Mesenchymal stem cell (in vitro differentiated cells and primary cell): Measurements from ENCODE around the gene PROCR.

Source experiments
- DNase-seq: peaks from one replicate; pipeline ENCODE4 v3.0.0-alpha.2; 2013
- H2AFZ ChIP-seq: one replicate; pipeline ENCODE4 v1.6.1; 2013; ENCODE audit warnings: low read depth, mild to moderate bottlenecking, control low read depth, inconsistent platforms, low read length, moderate library complexity
- H2AK5ac ChIP-seq: 2 replicates; pipeline ENCODE4 v1.6.1; 2013; ENCODE audit warnings: low read length, moderate library complexity, mild to moderate bottlenecking, inconsistent platforms; ENCODE audit not compliant: severe bottlenecking
- H2BK120ac ChIP-seq: one replicate; pipeline ENCODE4 v1.6.1; 2013; ENCODE audit warnings: low read depth, mild to moderate bottlenecking, inconsistent platforms, low read length, moderate library complexity
- H2BK12ac ChIP-seq, 2 experiments: one replicate each; pipeline ENCODE4 v1.6.1; 2013; ENCODE audit warnings: inconsistent platforms in 2 of 2, low read length in 2 of 2, mild to moderate bottlenecking in 2 of 2, moderate library complexity in 2 of 2, control low read depth in 1 of 2
- H2BK15ac ChIP-seq: one replicate; pipeline ENCODE4 v1.6.1; 2013; ENCODE audit warnings: mild to moderate bottlenecking, low read depth, inconsistent platforms; ENCODE audit not compliant: poor library complexity, severe bottlenecking
- H2BK5ac ChIP-seq: 2 replicates; pipeline ENCODE4 v1.6.1; 2013; ENCODE audit warnings: low read depth, mild to moderate bottlenecking, low read length, control low read depth, inconsistent platforms; ENCODE audit not compliant: poor library complexity, severe bottlenecking
- H3K14ac ChIP-seq, 2 experiments: one replicate each; pipeline ENCODE4 v1.6.1; 2013; ENCODE audit warnings: inconsistent platforms in 2 of 2, low read length in 2 of 2, control low read depth in 1 of 2, mild to moderate bottlenecking in 1 of 2, moderate library complexity in 1 of 2
- H3K18ac ChIP-seq, 2 experiments: one replicate each; pipeline ENCODE4 v1.6.1; 2013; ENCODE audit warnings: inconsistent platforms in 2 of 2, low read length in 2 of 2, control low read depth in 1 of 2, low read depth in 1 of 2, mild to moderate bottlenecking in 1 of 2
- H3K23ac ChIP-seq, 2 experiments: one replicate each; pipeline ENCODE4 v1.6.1; 2013; ENCODE audit warnings: inconsistent platforms in 2 of 2, low read length in 2 of 2, mild to moderate bottlenecking in 2 of 2, moderate library complexity in 2 of 2, control low read depth in 1 of 2
- H3K27ac ChIP-seq: 2 replicates; pipeline ENCODE4 v1.5.1; 2013; ENCODE audit warnings: mild to moderate bottlenecking, moderate library complexity, low read length, control low read depth, inconsistent platforms; ENCODE audit not compliant: poor library complexity, severe bottlenecking
- H3K27me3 ChIP-seq, 2 experiments: 2 replicates each; pipeline versions ENCODE4 v1.6.1 to v1.7.0; 2013; ENCODE audit warnings: low read length in 2 of 2, mild to moderate bottlenecking in 2 of 2, moderate library complexity in 2 of 2, control low read depth in 1 of 2, inconsistent platforms in 1 of 2; ENCODE audit not compliant: control insufficient read depth in 1 of 2, insufficient read depth in 1 of 2
- H3K36me3 ChIP-seq, 2 experiments: 2 replicates each; pipeline versions ENCODE4 v1.6.1 to v1.7.0; 2013; ENCODE audit warnings: low read length in 2 of 2, control low read depth in 1 of 2, inconsistent platforms in 1 of 2, low read depth in 1 of 2, mild to moderate bottlenecking in 1 of 2; ENCODE audit not compliant: insufficient read depth in 2 of 2, control insufficient read depth in 1 of 2
- H3K4ac ChIP-seq, 2 experiments: one replicate each; pipeline ENCODE4 v1.6.1; 2013; ENCODE audit warnings: inconsistent platforms in 2 of 2, low read length in 2 of 2, mild to moderate bottlenecking in 2 of 2, moderate library complexity in 2 of 2, control low read depth in 1 of 2, low read depth in 1 of 2
- H3K4me1 ChIP-seq: 2 replicates; pipeline ENCODE4 v1.6.1; 2013; ENCODE audit warnings: low read depth, low read length, control low read depth; ENCODE audit not compliant: control insufficient read depth, insufficient read depth
- H3K4me2 ChIP-seq: 2 replicates; pipeline ENCODE4 v1.6.1; 2013; ENCODE audit warnings: low read length, mild to moderate bottlenecking, inconsistent platforms; ENCODE audit not compliant: poor library complexity, severe bottlenecking
- H3K4me3 ChIP-seq, 2 experiments: 2 replicates each; pipeline versions ENCODE4 v1.5.1 to v1.7.0; 2013; ENCODE audit warnings: low read length in 2 of 2, mild to moderate bottlenecking in 2 of 2, control low read depth in 1 of 2, low read depth in 1 of 2; ENCODE audit not compliant: insufficient read depth in 1 of 2
- H3K79me1 ChIP-seq: replicated peaks from 2 replicates; pipeline ENCODE4 v1.6.1; 2013; ENCODE audit warnings: mild to moderate bottlenecking, control low read depth, low read length, inconsistent platforms; ENCODE audit not compliant: poor library complexity, severe bottlenecking
- H3K9ac ChIP-seq: 2 replicates; pipeline ENCODE4 v1.7.0; 2013; ENCODE audit warnings: mild to moderate bottlenecking, low read length, moderate library complexity
- H3K9me3 ChIP-seq: 2 replicates; pipeline ENCODE4 v1.7.0; 2013; ENCODE audit warnings: mild to moderate bottlenecking, low read length; ENCODE audit not compliant: control insufficient read depth
- H4K8ac ChIP-seq: one replicate; pipeline ENCODE4 v1.6.1; 2013; ENCODE audit warnings: inconsistent platforms, mild to moderate bottlenecking, low read length, moderate library complexity
- H4K91ac ChIP-seq: one replicate; pipeline ENCODE4 v1.6.1; 2013; ENCODE audit warnings: mild to moderate bottlenecking, low read length, inconsistent platforms
- WGBS: methylation state at CpG from one replicate; pipeline ENCODE4 v1.1.7; 2013; ENCODE audit warnings: mixed read lengths; 5-methylcytosine and 5-hydroxymethylcytosine counted together

The PROCR gene

GRCh38 chr20:35134880-35135279, 37.0 kb upstream of the PROCR start:
- Histone ChIP-seq H3K27me3 (no peaks in the 10 kb centered on the region), H3K4ac (no peak overlapping the region), H3K14ac (no peak overlapping the region), H2BK15ac (no peak overlapping the region), H3K9me3 (no peaks in the 10 kb centered on the region), H3K27ac (no peak overlapping the region), H3K79me1 (peaks cover 25% of the 10 kb centered on the region), H3K4me1 (peaks cover 3% of the 10 kb centered on the region), H3K18ac (no peak overlapping the region), H3K9ac (peak overlapping the region; percentile 64), H4K8ac (no peak overlapping the region), H2BK5ac (no peak overlapping the region), H3K23ac (no peak overlapping the region), H4K91ac (no peak overlapping the region), H2AK5ac (no peak overlapping the region), H3K36me3 (peaks cover 52 to 66% of the 10 kb centered on the region in 2 experiments), H3K4me2 (no peak overlapping the region), H2AFZ (no peak overlapping the region), H2BK120ac (no peak overlapping the region), H3K4me3 (peak overlapping the region in 1 of 2 experiments; percentile 31), H2BK12ac (no peak overlapping the region)
- WGBS, result 97% methylated on average over 5 of the region's 6 CpGs
- no peak for DNase-seq

GRCh38 chr20:35135867-35136586, 35.8 kb upstream of the PROCR start:
- Histone ChIP-seq H4K8ac (no peak overlapping the region), H3K4me3 (no peak overlapping the region), H2BK5ac (no peak overlapping the region), H2BK12ac (no peak overlapping the region), H2BK120ac (no peak overlapping the region), H3K4me2 (no peak overlapping the region), H2AFZ (no peak overlapping the region), H2BK15ac (no peak overlapping the region), H3K14ac (no peak overlapping the region), H3K18ac (no peak overlapping the region), H3K9ac (peak overlapping the region; percentile 35), H3K27me3 (no peaks in the 10 kb centered on the region), H2AK5ac (no peak overlapping the region), H3K27ac (no peak overlapping the region), H4K91ac (no peak overlapping the region), H3K79me1 (peaks cover 25% of the 10 kb centered on the region), H3K4me1 (no peaks in the 10 kb centered on the region), H3K4ac (no peak overlapping the region), H3K23ac (no peak overlapping the region), H3K9me3 (no peaks in the 10 kb centered on the region), H3K36me3 (peaks cover 54 to 70% of the 10 kb centered on the region in 2 experiments)
- 78% methylated on average over 11 of the region's 11 CpGs for WGBS
- DNase-seq, result peak; percentile 83

- DNase-seq, result no peak
- no peak overlapping the region for H2AFZ ChIP-seq
- H3K27me3 ChIP-seq, result no peaks in the 10 kb centered on the region
- no peak overlapping the region for H3K23ac ChIP-seq
- H4K8ac ChIP-seq, result no peak overlapping the region
- H2AK5ac ChIP-seq, result no peak overlapping the region
- H3K4me1 ChIP-seq, result peaks cover 3% of the 10 kb centered on the region
- H3K36me3 ChIP-seq, result peaks cover 18 to 47% of the 10 kb centered on the region in 2 experiments
- no peak overlapping the region for H4K91ac ChIP-seq
- no peaks in the 10 kb centered on the region for H3K9me3 ChIP-seq
- H3K18ac ChIP-seq, result no peak overlapping the region
- no peak overlapping the region for H2BK120ac ChIP-seq
- H3K4me3 ChIP-seq, result no peak overlapping the region
- no peak overlapping the region for H3K4me2 ChIP-seq
- H2BK12ac ChIP-seq, result no peak overlapping the region
- no peak overlapping the region for H3K9ac ChIP-seq
- no peak overlapping the region for H2BK5ac ChIP-seq
- H3K4ac ChIP-seq, result no peak overlapping the region
- H2BK15ac ChIP-seq, result no peak overlapping the region
- H3K27ac ChIP-seq, result no peak overlapping the region
- H3K14ac ChIP-seq, result no peak overlapping the region
- 87% methylated on average over 7 of the region's 7 CpGs for WGBS
- peaks cover 12% of the 10 kb centered on the region for H3K79me1 ChIP-seq
These were observed 27.2 kb upstream of the PROCR start for GRCh38 chr20:35144694-35145093.

DNA sequence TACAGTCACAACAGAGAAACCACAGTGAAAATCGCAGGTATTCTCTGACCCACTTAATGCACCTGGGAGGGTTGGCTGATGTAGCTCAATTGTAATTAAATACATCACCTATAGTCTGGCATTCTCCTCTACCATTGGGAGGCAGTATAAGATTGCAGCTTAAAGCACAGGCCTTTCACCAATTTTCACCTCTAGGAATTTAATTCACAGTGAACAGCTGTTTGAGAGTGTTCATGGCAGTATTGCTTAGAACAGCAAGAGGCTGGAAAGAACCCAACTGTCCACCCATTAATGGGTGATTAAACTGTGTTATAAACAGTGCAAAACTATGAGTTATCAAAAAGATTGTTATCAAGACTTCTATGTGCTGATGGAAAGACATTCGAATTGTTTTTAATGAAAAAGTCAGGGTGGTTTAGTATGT, 26.7 kb upstream of the PROCR start:
- Histone ChIP-seq H3K27ac (peak overlapping the region; percentile 49), H3K14ac (no peak overlapping the region), H3K9ac (no peak overlapping the region), H4K8ac (no peak overlapping the region), H3K23ac (no peak overlapping the region), H2BK15ac (no peak overlapping the region), H3K4ac (no peak overlapping the region), H2AK5ac (no peak overlapping the region), H3K9me3 (no peaks in the 10 kb centered on the region), H3K4me3 (no peak overlapping the region), H2BK120ac (no peak overlapping the region), H3K79me1 (peaks cover 12% of the 10 kb centered on the region), H2BK12ac (no peak overlapping the region), H3K4me1 (peaks cover 3% of the 10 kb centered on the region), H4K91ac (no peak overlapping the region), H3K36me3 (peaks cover 17 to 43% of the 10 kb centered on the region in 2 experiments), H2BK5ac (no peak overlapping the region), H3K4me2 (no peak overlapping the region), H3K27me3 (no peaks in the 10 kb centered on the region), H3K18ac (no peak overlapping the region), H2AFZ (no peak overlapping the region)
- peak; percentile 72 for DNase-seq
- 62% methylated on average over 1 of the region's 2 CpGs for WGBS
